Skeletal muscle cell (primary cell): Measurements from ENCODE around the gene PCSK1N.
"Not testable (repeated sequence)": the region's sequence is repeated elsewhere in the genome, so short reads cannot be mapped to it uniquely, and the experiment has no call there.

ENCODE experiments used
- DNase-seq: peaks from one replicate; pipeline ENCODE4 v3.0.0-alpha.2; 2010; ENCODE audit warnings: low read depth
- H3K4me3 ChIP-seq: 2 replicates; pipeline ENCODE4 v1.5.1; 2011; ENCODE audit warnings: low read depth, mild to moderate bottlenecking, control low read depth, low read length, moderate library complexity

PCSK1N gene, protein sequence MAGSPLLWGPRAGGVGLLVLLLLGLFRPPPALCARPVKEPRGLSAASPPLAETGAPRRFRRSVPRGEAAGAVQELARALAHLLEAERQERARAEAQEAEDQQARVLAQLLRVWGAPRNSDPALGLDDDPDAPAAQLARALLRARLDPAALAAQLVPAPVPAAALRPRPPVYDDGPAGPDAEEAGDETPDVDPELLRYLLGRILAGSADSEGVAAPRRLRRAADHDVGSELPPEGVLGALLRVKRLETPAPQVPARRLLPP

DNA sequence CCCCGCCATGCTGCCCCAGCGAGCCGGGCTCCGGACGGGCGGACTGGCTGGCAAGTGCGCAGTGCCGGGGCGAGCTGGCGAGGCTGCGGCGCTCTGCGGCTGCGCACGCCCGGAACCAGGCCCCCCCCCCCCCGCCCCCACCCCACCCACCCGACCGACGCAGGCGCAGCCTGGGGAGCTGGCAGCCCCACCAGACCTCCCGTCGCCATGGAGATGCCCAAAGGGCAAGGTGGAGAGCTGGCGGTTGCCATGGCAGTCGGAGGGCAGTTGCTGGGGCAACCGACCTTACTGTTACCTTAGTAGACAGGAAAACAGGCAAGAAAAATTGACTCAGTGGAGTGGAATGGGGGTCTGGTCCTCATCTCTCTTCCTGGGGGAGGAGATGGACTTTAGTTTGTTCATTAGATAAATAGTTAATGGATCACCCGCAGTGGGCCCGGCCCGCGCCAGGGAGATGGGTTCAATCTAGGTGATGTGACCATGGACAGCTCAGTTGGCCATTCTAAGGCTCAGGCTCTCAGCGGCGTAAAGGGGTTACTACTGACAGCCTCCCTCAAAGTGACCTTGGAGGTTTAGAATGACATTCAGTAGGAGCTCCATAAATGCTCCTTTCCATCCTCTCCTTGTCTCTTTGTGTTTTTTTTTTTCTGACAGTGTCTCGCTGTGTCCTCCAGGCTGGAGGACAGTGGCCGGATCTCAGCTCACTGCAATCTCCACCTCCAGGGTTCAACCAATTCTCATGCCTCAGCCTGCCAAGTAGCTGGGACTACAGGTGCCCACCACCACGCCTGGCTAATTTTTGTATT, at the start of gene PCSK1N:
Gene PCSK1N (minus strand): TSS at position 87 of the 806 bp plus-strand sequence. CDS start 78 bp downstream, at position 9.
- H3K4me3 ChIP-seq = peak within 1 kb of the TSS; percentile 30
- no peak for DNase-seq

DNA sequence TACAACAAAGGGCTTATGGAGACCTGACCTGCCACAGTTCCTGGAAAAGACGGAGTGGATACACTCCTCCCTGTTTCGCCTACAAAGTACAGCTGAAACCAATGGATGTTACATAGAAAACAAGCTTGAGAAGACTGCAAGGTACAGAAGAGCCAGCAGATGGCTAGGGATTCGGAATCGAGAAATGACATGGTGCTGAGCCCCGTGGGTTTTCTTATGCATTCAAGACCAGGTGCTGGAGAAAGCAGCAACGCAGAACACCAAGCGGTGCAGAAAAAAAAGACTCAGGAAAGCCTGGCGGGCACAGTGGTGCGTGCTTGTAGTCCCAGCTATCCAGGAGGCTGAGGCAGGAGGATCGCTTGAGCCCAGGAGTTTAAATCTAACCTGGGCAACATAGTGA, 48.3 kb upstream of the PCSK1N start:
- no peak for DNase-seq
- H3K4me3 ChIP-seq = no peak overlapping the region

DNA sequence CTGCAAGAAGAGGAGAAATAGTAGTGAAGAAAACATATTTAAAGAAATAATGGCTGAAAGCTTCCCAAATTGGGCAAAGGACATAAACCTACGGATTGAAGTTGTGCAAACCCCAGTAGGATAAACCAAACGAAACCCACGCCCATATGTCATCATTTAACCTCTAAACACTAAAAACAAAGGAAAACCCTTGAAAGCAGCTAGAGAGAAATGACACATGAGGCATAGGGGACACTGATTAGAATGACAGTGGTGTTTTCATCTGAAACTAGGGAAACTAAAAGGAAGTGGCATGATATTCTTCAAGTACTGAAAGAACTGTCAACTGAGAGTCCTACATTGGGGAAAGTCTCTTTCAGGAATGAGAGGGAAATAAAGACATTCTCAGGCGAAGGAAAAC, 41.5 kb upstream of the PCSK1N start:
- DNase-seq, H3K4me3 ChIP-seq: not testable (repeated sequence)

DNA sequence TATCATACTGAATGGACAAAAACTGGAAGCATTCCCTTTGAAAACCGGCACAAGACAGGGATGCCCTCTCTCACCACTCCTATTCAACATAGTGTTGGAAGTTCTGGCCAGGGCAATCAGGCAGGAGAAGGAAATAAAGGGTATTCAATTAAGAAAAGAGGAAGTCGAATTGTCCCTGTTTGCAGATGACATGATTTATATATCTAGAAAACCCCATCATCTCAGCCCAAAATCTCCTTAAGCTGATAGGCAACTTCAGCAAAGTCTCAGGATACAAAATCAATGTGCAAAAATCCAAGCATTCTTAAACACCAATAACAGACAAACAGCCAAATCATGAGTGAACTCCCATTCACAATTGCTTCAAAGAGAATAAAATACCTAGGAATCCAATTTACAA, 36.6 kb upstream of the PCSK1N start:
- not testable (repeated sequence) for H3K4me3 ChIP-seq, DNase-seq

DNA sequence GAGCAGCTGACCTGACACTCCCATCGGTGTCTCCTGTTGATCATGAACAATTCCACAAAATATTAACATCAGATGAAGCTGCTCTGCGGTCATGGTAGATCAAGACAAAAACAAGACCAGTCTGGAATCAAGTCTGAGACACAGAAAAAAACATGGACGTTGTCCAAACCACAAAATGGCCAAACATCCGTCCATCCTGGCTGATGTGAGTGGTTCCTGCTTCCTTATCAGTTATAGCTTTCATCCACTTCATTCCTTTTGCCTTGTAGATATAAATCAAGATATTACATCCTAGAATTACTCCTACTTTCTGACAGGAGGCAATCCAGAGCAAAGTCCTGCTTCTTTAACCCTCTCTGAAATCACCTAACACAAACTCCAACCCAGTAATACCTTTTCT, 28.8 kb upstream of the PCSK1N start:
- no peak for DNase-seq
- H3K4me3 ChIP-seq = no peak overlapping the region

DNA sequence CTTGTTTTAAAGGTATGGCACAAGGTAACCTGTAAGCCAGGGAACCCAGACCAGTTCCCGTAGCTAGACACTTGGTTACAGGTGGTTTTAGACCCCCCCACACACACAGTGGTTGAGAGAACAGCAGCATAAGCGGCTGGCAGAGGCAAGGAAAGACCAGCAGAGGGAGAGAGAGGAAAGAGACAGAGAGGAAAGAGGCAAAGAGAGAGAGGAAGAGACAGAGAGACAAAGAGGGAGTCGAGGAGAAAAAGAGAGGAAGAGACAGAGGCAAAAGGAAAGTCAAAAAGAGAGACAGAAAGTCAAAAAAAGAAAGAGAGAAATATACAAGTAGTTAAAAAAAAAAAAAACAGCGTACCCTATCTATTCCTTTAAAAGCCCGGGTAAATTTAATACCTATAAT, 19.5 kb upstream of the PCSK1N start:
- DNase-seq = no peak
- no peak overlapping the region for H3K4me3 ChIP-seq

DNA sequence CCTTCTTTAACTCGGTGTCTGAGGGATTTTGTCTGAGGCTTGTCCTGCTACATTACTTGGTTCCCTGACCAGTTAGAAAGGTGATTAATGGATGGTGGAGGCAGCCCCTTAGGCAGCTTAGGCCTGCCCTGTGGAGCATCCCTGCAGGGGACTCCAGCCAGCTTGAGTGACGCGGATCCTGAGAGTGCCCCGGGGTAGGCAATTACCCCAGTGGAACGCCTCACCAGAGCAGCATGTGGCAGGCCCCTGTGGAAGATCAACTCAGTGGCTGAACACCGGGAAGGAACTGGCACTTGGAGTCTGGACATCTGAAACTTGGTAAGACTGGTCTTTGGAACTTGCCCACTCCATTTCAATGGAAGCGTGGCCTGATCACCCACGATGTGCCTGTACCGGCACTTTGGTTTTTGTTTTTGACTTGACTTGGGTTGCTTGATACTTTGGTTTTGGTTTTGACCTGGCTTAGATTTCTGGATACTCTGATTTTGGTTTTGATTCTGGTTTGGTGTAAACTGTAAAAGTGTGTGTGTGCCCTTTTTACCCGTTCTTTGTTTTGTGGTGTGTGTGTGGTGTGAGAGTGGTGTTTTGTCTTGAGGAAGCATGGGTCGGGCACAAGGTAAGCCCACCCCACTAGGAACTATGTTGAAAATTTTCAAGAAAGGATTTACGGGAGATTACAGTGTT, 18.9 kb upstream of the PCSK1N start:
- not testable (repeated sequence) for DNase-seq, H3K4me3 ChIP-seq

DNA sequence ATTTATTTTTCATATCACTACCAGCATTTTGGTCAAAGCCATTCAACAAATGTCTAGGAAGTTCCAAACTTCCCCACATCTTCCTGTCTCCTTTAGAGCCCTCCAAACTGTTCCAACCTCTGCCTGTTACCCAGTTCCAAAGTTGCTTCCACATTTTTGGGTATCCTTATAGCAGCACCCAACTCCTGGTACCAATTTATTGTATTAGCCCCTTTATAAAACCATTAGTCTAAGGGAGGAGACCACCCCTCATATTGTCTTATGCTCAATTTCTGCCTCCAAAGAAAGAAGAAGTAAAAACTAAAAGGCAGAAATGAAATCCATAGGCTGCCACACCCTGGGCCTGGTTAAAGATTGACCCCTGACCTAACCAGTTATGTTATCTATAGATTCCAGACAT, 18.1 kb upstream of the PCSK1N start:
- not testable (repeated sequence) for H3K4me3 ChIP-seq, DNase-seq

DNA sequence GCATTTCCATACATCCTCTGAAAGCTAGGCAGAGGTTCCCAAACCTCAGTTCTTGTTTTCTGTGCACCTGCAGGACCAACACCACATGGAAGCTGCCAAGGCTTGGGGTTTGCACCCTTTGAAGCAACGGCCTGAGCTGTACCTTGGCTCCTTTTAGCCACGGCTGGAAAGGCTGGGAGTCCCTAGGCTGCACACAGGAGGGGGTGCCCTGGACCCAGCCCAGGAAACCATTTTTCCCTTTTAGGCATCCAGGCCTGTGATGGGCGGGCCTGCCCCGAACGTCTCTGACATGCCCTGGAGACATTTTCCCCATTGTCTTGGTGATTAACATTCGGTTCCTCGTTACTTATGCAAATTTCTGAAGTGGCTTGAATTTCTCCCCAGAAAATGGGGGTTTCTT, 17.4 kb upstream of the PCSK1N start:
- H3K4me3 ChIP-seq = no peak overlapping the region
- DNase-seq = no peak

DNA sequence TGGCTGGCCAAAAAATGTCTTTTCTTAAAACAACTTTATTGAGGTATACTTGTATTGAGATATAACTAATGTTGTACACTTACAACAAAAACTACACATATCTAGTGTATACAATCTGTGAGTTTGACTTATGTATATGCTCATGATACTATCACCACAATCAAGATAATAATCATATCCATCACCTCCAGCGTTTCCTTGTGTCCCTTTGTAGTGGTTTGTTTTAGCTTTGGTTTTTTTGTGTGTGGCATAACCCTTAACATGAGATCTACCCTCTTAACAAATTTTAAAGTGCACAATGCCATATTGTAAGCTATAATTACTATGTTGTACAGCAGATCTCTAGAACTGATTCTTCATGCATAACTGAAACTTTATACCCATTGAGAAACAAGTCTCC, 13.4 kb upstream of the PCSK1N start:
- H3K4me3 ChIP-seq = no peak overlapping the region
- DNase-seq = no peak

DNA sequence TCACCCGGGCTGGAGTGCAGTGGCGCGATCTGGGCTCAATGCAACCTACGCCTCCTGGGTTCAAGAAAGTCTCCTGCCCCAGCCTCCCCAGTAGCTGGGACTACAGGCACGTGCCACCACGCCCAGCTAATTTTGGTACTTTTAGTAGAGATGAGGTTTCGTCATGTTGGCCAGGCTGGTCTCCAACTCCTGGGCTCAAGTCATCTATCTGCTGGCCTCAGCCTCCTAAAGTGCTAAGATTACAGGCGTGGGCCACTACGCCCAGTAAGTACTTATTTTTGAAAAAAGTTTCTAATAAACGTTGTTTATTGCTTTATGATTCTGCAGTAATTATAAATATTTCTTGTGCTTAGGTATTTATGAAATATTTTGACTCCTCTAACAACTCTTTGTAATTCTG, 4.3 kb upstream of the PCSK1N start:
- no peak overlapping the region for H3K4me3 ChIP-seq
- DNase-seq = no peak

DNA sequence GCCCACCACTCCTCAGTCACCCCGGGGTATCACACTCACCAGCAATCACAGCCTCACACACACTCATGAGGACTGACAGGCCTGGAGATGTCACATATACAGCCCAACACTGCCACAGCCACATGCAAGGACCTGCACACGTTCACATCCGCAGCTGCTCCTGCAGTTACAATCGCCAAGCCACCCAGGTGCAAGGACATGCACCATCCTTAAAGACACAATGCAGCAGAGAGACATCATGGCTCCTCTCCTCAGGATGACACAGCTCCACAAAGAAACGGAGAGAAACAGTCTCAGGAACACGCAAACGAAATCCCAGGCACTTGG, 1.1 kb downstream of the PCSK1N start:
- H3K4me3 ChIP-seq = no peak overlapping the region
- DNase-seq = no peak

DNA sequence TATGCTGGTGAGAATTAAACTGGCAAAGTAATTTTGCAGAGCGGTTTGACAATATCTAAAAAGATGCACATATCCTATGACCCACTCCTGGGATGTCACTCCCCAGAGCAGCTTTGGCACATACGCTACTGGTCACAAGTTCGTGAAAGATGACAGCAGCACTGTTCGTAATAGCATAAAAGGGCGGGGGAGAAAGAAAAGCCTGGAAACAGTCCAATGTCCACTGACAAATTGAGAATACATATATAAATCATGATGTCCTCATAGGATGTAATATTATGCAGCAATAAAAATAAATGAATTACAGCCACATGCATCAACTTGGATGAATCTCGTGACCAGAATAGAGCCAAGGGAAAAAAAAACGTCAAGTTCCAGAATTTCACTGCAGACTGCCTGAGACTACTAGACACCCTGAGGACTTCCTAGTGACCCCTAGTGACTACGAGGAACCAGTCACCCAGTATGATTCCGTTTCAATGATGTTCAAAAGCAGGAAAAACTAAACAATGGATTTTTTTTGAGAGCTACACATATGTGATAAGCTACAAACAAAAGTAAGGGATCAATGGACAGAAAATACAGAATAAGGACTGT, 1.8 kb downstream of the PCSK1N start:
- no peak overlapping the region for H3K4me3 ChIP-seq
- DNase-seq = no peak

DNA sequence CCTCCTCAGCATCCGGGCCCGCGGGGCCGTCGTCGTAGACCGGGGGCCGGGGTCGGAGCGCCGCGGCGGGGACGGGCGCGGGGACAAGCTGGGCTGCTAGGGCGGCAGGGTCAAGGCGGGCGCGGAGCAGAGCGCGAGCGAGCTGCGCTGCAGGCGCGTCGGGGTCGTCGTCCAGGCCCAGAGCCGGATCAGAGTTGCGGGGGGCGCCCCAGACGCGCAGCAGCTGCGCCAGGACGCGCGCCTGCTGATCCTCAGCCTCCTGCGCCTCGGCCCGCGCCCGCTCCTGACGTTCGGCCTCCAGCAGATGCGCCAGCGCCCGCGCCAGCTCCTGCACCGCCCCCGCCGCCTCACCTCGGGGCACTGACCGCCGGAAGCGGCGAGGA, 3.5 kb downstream of the PCSK1N start:
- H3K4me3 ChIP-seq = no peak overlapping the region
- DNase-seq = no peak

DNA sequence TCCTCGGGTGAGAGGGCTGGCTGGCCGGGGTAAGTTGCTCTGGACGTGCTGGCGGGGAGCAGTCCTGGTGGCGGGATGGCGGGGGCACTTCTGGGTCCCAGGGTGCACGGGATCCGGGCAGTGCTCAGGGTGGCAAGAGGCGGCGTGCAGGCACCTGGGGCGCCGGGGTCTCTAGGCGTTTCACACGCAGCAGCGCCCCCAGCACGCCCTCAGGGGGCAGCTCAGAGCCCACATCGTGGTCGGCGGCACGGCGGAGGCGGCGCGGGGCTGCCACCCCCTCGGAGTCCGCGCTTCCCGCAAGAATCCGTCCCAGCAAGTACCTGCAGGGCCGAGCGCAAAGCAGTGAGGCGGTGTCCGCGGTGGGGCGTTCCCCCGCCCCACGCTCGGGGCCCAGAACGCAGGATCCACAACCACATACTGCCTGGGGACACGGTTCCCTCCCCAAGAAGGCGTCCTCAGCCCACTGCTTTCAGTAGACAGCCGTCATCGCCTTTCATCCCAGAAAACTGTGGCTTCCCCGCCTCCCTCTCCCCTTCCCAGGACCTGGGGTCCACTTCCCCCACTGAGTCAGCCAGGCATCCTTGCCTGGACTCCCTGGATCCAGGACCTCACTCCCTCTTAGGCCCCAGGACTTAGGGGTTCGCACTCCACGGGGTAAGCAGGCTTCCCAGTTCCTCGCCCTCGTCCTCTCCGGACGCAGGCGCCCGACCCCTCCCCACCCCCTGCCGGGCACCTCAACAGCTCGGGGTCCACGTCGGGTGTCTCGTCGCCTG, 4.1 kb downstream of the PCSK1N start:
- no peak for DNase-seq
- no peak overlapping the region for H3K4me3 ChIP-seq

DNA sequence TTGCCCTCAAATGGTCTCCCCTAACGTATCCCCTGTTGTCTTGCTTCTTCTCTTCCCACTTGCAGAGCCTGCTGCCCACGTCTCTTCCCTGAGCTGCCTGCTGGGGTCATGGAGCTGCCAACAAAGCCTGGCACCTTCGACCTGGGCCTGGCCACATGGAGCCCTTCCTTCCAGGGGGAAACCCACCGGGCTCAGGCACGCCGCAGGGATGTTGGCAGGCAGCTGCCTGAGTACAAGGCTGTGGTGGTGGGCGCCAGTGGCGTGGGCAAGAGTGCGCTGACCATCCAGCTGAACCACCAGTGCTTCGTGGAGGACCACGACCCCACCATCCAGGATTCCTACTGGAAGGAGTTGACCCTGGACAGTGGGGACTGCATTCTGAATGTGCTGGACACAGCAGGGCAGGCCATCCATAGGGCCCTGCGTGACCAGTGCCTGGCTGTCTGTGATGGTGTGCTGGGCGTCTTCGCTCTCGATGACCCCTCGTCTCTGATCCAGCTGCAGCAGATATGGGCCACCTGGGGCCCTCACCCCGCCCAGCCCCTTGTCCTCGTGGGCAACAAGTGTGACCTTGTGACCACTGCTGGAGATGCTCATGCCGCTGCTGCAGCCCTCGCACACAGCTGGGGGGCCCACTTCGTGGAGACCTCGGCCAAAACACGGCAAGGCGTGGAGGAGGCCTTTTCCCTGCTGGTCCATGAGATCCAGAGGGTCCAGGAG, 6.2 kb downstream of the PCSK1N start:
- H3K4me3 ChIP-seq = no peak overlapping the region
- no peak for DNase-seq

DNA sequence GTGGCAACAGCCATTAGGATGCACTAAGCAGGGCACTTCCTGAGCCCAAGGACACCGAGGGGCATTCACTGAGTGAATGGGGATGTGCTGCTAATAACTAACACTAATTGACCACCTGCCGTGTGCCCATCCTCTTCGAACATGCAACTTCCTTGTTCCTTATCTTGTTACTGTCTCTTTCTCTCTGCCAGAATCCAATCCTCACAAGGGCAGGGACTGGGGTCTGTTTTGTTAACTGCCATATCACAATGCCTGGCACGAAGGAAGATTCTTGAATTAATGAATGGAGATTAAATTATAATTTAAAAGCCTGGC, 7.8 kb downstream of the PCSK1N start:
- DNase-seq = no peak
- H3K4me3 ChIP-seq = no peak overlapping the region

DNA sequence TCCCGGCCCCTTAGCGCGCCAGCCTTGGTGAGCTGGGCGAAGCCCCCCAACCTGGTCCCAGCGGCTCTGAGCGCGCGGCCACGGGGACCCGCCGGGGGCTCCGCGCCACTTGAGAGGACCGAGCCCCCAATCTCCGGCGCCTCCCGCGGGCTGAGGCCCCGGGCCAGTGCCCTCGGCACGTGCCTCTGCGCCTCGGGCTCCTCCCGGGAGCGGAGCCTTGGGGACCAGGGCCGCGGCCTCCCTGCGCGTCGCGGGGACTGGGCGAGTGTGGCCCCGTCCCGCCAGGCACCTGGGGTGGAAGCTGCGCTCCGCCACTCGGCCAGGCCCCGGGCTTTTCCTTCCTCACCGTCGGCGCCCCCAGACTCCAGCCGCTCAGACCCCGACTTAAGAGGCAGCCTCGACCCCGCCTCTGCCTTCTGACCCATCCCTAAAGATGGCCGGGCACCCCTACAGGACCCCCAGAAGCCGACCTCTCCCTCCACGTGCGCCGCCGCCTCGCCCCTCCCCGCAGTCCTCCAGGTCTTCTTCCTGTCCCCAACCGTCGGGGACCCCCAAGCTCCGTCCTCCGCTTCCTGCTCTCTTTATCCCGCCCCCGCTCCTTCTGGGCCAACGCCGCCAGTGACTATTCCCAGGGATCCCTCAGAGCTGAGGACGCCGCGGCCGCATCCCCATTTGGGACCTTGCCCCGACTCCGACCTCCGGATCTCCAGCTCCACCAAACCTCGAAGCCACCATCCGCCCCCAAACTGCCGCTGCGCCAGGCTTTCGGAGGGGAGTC, 8.3 kb downstream of the PCSK1N start:
- H3K4me3 ChIP-seq = no peak overlapping the region

More for the DNA sequence above, 8.3 kb downstream of the PCSK1N start:
- no peak for DNase-seq
